Stomach smooth muscle (tissue), 2 donors: ENCODE results near the gene EBF4.
"Not testable (repeated sequence)": the region's sequence is repeated elsewhere in the genome, so short reads cannot be mapped to it uniquely, and the experiment has no call there.

Source experiments
- H3K27ac ChIP-seq: one replicate; pipeline ENCODE4 v1.7.0; 2013; ENCODE audit warnings: mild to moderate bottlenecking, low read length, inconsistent platforms
- H3K27me3 ChIP-seq, 2 donors: one replicate each; pipeline ENCODE4 v1.7.0; 2013; ENCODE audit warnings: low read length in 2 of 2; ENCODE audit not compliant: insufficient read depth in 2 of 2, control insufficient read depth in 1 of 2
- H3K36me3 ChIP-seq, 2 donors: one replicate each; pipeline ENCODE4 v1.7.0; 2013; ENCODE audit warnings: low read length in 2 of 2; ENCODE audit not compliant: control insufficient read depth in 2 of 2, insufficient read depth in 2 of 2
- H3K4me1 ChIP-seq: one replicate; pipeline ENCODE4 v1.7.0; 2013; ENCODE audit warnings: low read length; ENCODE audit not compliant: control insufficient read depth, insufficient read depth
- H3K4me3 ChIP-seq, 2 donors: one replicate each; pipeline ENCODE4 v1.7.0; 2013; ENCODE audit warnings: low read length in 2 of 2
- H3K9ac ChIP-seq, 2 donors: one replicate each; pipeline ENCODE4 v1.7.0; 2013; ENCODE audit warnings: low read length in 2 of 2, mild to moderate bottlenecking in 1 of 2
- H3K9me3 ChIP-seq, 2 donors: one replicate each; pipeline ENCODE4 v1.7.0; 2013; ENCODE audit warnings: low read length in 2 of 2; ENCODE audit not compliant: control insufficient read depth in 2 of 2
- donor health status: healthy.
- donor health status: Pancreatic carcinoma.

The EBF4 gene

DNA sequence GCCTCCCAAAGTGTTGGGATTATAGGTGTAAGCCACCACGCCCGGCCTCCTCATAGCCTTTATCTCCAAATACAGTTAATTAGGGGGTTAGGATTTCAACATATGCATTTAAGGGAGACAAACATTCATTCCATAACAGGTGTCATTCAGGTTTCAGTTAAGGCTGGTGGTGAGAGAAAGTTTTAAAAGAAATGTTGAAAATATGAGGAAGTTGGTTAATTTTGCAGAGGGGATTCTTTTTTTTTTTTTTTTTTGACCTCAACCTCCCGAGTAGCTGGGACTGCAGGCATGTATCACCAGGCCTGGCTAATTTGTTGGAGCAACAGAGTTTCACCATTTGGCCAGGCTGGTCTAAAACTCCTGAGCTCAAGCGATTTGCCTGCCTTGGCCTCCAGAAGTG is 12.5 kb upstream of the EBF4 start:
- Histone ChIP-seq H3K9me3 (no peaks in the 10 kb centered on the region), H3K27ac (no peak overlapping the region), H3K36me3 (no peaks in the 10 kb centered on the region), H3K4me3 (no peak overlapping the region), H3K27me3 (no peaks in the 10 kb centered on the region), H3K4me1 (no peaks in the 10 kb centered on the region), H3K9ac (no peak overlapping the region)

DNA sequence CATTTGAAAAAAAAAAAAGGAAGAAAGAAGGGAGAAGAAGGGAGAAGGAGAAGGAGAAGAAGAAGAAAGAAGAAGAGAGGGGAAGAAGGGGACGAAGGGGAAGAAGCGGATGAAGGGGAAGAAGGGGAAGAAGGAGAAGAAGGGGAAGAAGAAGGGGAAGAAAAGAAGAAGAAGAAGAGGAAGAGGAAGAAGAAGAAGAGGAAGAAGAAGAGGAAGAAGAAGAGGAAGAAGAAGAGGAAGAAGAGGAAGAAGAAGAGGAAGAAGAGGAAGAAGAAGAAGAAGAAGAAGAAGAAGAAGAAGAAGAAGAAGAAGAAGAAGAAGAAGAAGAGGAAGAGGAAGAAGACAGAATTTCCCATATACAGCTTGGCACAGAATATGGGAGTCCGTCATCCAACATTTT is 10.5 kb upstream of the EBF4 start:
- not testable (repeated sequence) for H3K9ac ChIP-seq, H3K4me1 ChIP-seq, H3K27ac ChIP-seq, H3K36me3 ChIP-seq, H3K27me3 ChIP-seq, H3K9me3 ChIP-seq, H3K4me3 ChIP-seq

DNA sequence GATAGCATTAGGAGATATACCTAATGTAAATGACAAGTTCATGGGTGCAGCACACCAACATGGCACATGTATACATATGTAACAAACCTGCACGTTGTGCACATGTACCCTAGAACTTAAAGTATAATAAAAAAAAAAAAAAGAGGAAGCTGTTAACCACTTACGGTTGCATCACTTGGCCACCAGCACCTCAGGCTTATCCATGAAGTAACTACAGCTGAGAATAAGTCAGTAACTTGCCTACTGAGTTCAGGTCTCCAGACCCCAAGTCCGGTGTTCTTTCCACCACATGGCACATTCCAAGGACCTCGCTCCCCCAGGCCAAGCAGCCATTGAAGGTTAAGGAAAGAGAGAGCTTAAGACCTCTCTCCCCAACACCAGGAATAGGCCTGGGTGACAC is 7.8 kb upstream of the EBF4 start:
- H3K4me3 ChIP-seq, H3K9me3 ChIP-seq, H3K4me1 ChIP-seq, H3K9ac ChIP-seq, H3K27me3 ChIP-seq, H3K27ac ChIP-seq, H3K36me3 ChIP-seq: not testable (repeated sequence)

DNA sequence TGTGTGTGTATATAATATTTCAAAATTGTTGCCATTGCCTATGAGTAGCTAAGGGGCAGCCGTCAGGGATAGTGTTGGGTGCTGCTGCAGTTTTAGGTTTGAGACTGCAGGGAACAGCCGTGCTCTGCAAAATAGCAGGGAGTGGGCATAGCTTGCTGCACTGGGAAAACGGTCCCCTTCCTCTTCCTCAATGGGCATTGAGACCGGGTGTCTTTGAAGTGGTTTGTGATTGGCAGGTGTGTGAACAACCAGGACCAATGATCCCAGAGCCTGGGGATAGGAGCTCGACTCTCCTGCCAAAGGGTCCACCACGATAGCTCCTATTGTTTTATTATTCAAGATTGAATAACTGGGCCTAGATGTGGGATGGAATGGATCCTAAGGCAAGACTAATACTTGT is 5.1 kb upstream of the EBF4 start:
- no peaks in the 10 kb centered on the region for H3K9me3 ChIP-seq
- no peak overlapping the region for H3K27ac ChIP-seq
- H3K4me3 ChIP-seq, result no peak overlapping the region
- no peaks in the 10 kb centered on the region for H3K27me3 ChIP-seq
- no peak overlapping the region for H3K9ac ChIP-seq
- no peaks in the 10 kb centered on the region for H3K36me3 ChIP-seq
- H3K4me1 ChIP-seq, result peaks cover 8% of the 10 kb centered on the region

DNA sequence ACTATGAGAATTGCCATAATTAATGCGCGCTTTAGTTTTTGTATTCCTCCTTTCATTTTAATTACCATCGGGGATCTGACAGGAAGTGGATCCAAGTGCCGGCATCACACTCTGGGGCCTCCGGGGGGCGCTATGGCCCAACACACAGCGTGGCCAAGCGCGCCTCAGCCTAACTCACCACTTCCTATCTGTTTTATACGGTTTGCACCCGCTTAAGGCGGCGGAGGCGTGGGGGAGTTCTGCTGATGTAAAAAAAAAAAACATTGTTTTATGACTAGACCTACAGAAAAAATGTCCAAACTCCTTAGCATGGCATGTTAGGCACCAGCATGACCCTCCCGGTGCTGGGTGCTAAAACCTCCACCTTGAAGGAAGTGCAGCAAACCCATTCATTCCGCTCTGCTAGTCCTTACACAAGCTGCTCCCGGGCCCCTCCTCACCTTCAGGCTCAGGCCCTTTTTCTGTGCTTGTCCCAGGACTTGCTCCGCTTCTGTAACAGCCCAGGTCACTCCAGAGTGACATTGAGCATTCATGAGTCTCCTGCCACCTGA is 4.5 kb upstream of the EBF4 start:
- no peak overlapping the region for H3K9ac ChIP-seq
- H3K27me3 ChIP-seq, result no peaks in the 10 kb centered on the region

DNA sequence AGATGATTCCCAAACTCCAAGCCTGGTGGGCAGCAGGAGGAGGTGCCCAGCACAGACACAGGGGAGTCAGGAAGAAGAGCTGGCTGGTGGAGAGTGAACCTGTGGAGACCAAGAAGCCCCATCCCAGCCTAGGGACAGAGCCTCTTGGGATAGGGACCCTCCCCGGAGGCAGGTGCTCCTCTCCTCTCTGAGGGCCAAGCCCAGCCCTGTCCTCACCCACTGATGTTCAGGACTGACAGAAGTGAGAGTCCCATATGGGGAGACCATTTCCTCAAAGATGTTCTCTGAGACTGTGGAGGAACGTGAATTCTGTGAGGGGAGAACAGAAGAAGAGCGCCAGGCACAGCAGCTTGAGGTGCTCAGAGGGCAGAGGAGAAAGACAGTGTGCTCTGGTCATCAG is 2.4 kb upstream of the EBF4 start:
- Histone ChIP-seq H3K27me3 (peaks cover 0 to 2% of the 10 kb centered on the region in 2 donors), H3K36me3 (no peaks in the 10 kb centered on the region), H3K27ac (no peak overlapping the region), H3K4me3 (no peak overlapping the region), H3K9me3 (no peaks in the 10 kb centered on the region), H3K9ac (no peak overlapping the region), H3K4me1 (peaks cover 18% of the 10 kb centered on the region)

More for the DNA sequence above, 4.5 kb upstream of the EBF4 start:
- no peak overlapping the region for H3K4me3 ChIP-seq
- peaks cover 8% of the 10 kb centered on the region for H3K4me1 ChIP-seq
- no peaks in the 10 kb centered on the region for H3K9me3 ChIP-seq
- no peaks in the 10 kb centered on the region for H3K36me3 ChIP-seq
- H3K27ac ChIP-seq, result no peak overlapping the region

DNA sequence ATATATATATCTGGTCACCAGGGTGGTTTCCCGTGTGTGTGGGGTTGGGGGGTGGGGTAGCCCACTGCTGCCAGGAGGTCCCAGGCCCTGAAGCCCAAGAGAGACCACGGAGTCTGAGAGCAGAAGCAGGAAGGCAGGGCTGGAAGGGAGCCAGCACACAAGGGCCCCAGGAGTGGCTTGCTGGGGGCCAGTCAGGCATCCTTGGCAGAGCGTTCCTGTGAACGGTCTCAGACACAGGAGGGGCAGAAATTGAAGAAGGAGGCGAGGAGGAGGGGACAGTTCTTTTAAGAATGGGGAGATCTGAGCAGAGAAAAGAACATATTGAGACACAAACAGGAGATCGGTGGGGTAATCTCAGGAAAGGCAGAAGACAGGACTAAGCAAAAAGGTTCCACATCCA is 1.9 kb upstream of the EBF4 start:
- Histone ChIP-seq H3K4me3 (no peak overlapping the region), H3K27me3 (peaks cover 0 to 2% of the 10 kb centered on the region in 2 donors), H3K9me3 (no peaks in the 10 kb centered on the region), H3K9ac (no peak overlapping the region), H3K36me3 (no peaks in the 10 kb centered on the region), H3K27ac (no peak overlapping the region), H3K4me1 (peaks cover 18% of the 10 kb centered on the region)

DNA sequence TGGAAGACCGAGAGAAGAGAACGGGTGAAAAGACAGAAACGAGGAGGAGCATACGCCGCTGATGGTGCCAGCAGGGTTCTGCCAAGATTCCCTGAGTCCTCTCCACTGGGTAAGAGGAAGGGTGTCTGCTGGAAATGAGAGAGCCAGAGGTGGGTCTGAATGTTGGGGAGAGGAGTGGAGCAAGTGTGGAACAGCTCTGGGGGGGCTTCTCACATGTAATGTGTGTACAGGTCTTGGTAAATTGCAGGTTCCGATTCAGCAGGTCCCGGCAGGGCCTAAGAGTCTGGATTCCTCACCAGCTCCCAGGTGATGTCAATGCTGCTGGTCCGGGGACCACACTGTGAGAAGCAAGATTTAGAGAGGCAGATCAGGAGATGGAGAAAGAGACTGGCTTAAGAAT is 1.5 kb upstream of the EBF4 start:
- peaks cover 18% of the 10 kb centered on the region for H3K4me1 ChIP-seq

DNA sequence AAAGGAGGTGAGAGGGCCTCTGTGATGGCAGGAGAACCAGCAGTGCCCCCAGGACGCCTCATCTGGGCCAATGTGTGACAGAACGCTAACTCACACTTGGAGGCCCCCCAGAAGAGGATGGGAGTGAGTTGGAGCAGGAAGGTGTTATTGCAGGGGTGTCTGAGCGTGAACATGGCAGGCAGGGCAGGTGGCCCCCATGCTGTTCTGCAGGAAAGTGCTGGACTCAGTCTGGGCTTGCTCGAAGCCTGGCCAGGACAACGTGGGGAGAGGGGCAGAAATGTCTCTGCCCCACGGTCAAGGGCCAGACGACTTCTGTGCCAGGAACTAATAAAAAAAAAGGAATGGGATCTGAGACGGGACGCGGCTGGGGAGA is 931 bp upstream of the EBF4 start:
- H3K9ac ChIP-seq, result peak overlapping the region; percentile 55 to 87
- no peaks in the 10 kb centered on the region for H3K36me3 ChIP-seq
- H3K9me3 ChIP-seq, result no peaks in the 10 kb centered on the region
- H3K4me1 ChIP-seq, result peaks cover 18% of the 10 kb centered on the region
- H3K4me3 ChIP-seq, result peak overlapping the region; percentile 59 to 71
- peaks cover 0 to 2% of the 10 kb centered on the region in 2 donors for H3K27me3 ChIP-seq
- peak overlapping the region; percentile 76 for H3K27ac ChIP-seq

More for the DNA sequence above, 1.5 kb upstream of the EBF4 start:
- H3K36me3 ChIP-seq, result no peaks in the 10 kb centered on the region
- H3K4me3 ChIP-seq, result no peak overlapping the region
- H3K9ac ChIP-seq, result no peak overlapping the region
- no peaks in the 10 kb centered on the region for H3K9me3 ChIP-seq
- peak overlapping the region; percentile 76 for H3K27ac ChIP-seq
- peaks cover 0 to 2% of the 10 kb centered on the region in 2 donors for H3K27me3 ChIP-seq

DNA sequence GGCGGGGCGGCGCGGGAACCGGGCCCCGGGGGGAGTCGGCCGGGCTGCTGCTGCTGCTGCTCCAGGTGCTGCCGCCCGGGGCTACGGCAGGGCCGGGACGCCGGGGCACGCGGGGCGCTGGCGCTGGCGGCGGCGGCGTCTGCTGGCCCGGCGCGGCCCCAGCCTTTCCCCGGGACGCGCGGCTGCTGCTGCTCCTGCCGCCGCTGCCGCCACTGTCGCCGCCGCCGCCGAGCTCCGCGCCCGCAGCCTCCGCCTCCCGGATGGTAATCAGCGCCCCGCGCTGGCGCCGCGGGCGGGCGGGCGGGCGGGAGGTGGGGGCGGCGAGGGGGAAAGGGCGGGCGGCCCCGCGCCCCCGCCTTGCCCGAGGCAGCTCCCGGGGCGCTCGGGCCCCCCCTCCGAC is 306 bp downstream of the EBF4 start:
- Histone ChIP-seq H3K27ac (no peak overlapping the region), H3K27me3 (peaks cover 0 to 2% of the 10 kb centered on the region in 2 donors), H3K4me3 (peak overlapping the region in 1 of 2 donors; percentile 71)

DNA sequence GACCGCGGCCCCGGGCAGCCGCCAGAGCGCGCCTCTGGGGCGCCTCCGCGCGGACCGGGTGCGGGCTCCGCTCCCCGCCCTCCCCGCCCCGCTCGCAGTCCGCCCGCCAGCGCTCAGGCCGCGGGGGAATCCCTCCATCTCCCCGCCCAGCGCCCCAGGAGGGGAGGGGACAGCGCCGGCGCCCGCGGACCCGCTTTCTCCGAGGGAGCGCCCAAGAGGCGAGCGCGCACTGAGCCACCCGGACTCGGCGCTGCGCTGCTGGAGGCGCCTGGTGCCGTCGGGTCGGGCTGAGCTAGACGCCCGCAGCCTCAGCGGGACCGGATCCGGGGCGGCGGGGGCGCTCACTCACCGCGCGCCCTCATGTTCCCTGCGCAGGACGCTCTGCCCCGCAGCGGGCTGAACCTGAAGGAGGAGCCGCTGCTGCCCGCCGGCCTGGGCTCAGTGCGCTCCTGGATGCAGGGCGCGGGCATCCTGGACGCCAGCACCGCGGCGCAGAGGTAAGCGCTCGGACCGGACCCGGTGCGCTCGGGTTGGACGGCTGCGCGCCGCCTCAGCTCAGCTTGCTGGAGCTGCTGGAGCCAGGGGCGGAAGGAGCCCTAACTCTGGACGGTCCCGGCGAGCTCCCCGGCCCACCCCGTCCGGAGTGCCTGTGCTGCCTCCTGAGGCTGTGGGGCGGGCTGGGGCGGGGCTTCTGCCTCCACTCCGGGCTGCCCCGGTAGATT is 867 bp downstream of the EBF4 start:
- H3K4me1 ChIP-seq, result peaks cover 18% of the 10 kb centered on the region
- peaks cover 0 to 2% of the 10 kb centered on the region in 2 donors for H3K27me3 ChIP-seq
- no peak overlapping the region for H3K27ac ChIP-seq
- no peaks in the 10 kb centered on the region for H3K36me3 ChIP-seq
- H3K9ac ChIP-seq, result no peak overlapping the region
- H3K9me3 ChIP-seq, result no peaks in the 10 kb centered on the region
- H3K4me3 ChIP-seq, result peak overlapping the region; percentile 19 to 71

More for the DNA sequence above, 306 bp downstream of the EBF4 start:
- H3K4me1 ChIP-seq, result peaks cover 18% of the 10 kb centered on the region
- H3K36me3 ChIP-seq, result no peaks in the 10 kb centered on the region
- H3K9me3 ChIP-seq, result no peaks in the 10 kb centered on the region
- H3K9ac ChIP-seq, result no peak overlapping the region
